SK-N-SH (cell line): ENCODE results near the gene KCND1. TPM values are rescaled to one million over a fixed set of nuclear protein-coding genes. Genes with fewer than 3 reads are reported as not detected.
A peak's percentile ranks its signal among the peaks of the same experiment; 100 is the strongest.

Source experiments
- CTCF ChIA-PET: fragments of 300-600, 350-600 bp; formaldehyde crosslinking; extraction: SDS; loops from one replicate; lab custom pipeline; 2021; lab: Yijun Ruan, JAX
- POLR2A ChIA-PET: fragments of 350-600 bp; sonication (Branson Sonifier 250); formaldehyde crosslinking; extraction: SDS; loops from one replicate; lab custom pipeline; 2020; ENCODE audit warnings: antibody characterized with exemption, inconsistent platforms; lab: Yijun Ruan, JAX
- DNase-seq: peaks from one replicate; pipeline ENCODE4 v3.0.0; 2012
- H2AFZ ChIP-seq: fragments of 200-600 bp; sonication (generic); 2 replicates; pipeline ENCODE4 v1.8.1; 2016; ENCODE audit warnings: antibody characterized with exemption, mild to moderate bottlenecking, low read depth
- H3F3A ChIP-seq: fragments of 200-600 bp; sonication (generic); replicated peaks from 2 replicates; pipeline ENCODE3; 2016; ENCODE audit warnings: antibody characterized with exemption, mild to moderate bottlenecking; ENCODE audit not compliant: insufficient read depth
- H3K27ac ChIP-seq, 2 experiments: fragments of 200-500 bp in 1 of 2; fragments of 200-600 bp in 1 of 2; sonication (Bioruptor generic) in 1 of 2; sonication (generic), shearing (Covaris generic) in 1 of 2; 2 replicates each; pipeline versions ENCODE4 v1.5.1 to v1.6.1; 2014 to 2016; ENCODE audit warnings: low read depth in 2 of 2, inconsistent platforms in 1 of 2, low read length in 1 of 2, mild to moderate bottlenecking in 1 of 2, mixed read lengths in 1 of 2
- H3K27me3 ChIP-seq: fragments of 200-600 bp; sonication (generic), shearing (Covaris generic); 2 replicates; pipeline ENCODE4 v1.6.1; 2016; ENCODE audit warnings: mixed run types; ENCODE audit not compliant: insufficient read depth
- H3K36me3 ChIP-seq, 2 experiments: fragments of 200-500 bp in 1 of 2; fragments of 200-600 bp in 1 of 2; sonication (Bioruptor generic) in 1 of 2; sonication (generic) in 1 of 2; replicated peaks in 1 of 2; 2 replicates each; pipeline versions ENCODE3 to v1.5.1; 2014 to 2016; ENCODE audit warnings: low read length in 1 of 2, mild to moderate bottlenecking in 1 of 2; ENCODE audit not compliant: insufficient read depth in 2 of 2, control insufficient read depth in 1 of 2
- H3K4me1 ChIP-seq, 2 experiments: fragments of 200-500 bp in 1 of 2; fragments of 200-600 bp in 1 of 2; sonication (Bioruptor generic) in 1 of 2; sonication (generic), shearing (Covaris generic) in 1 of 2; 2 replicates each; pipeline versions ENCODE4 v1.5.1 to v1.6.1; 2014 to 2016; ENCODE audit warnings: low read depth in 1 of 2, low read length in 1 of 2, mixed run types in 1 of 2; ENCODE audit not compliant: insufficient read depth in 2 of 2, control insufficient read depth in 1 of 2
- H3K4me2 ChIP-seq: fragments of 200-600 bp; sonication (generic), shearing (Covaris generic); 2 replicates; pipeline ENCODE4 v1.6.1; 2017; ENCODE audit warnings: mixed run types
- H3K4me3 ChIP-seq, 2 experiments: fragments of 200-500 bp in 1 of 2; fragments of 200-600 bp in 1 of 2; sonication (Bioruptor generic) in 1 of 2; sonication (generic), shearing (Covaris generic) in 1 of 2; 2 replicates each; pipeline versions ENCODE4 v1.5.1 to v1.8.1; 2014 to 2016; ENCODE audit warnings: low read depth in 2 of 2, inconsistent platforms in 1 of 2, low read length in 1 of 2, mild to moderate bottlenecking in 1 of 2, mixed read lengths in 1 of 2, moderate library complexity in 1 of 2
- H3K79me2 ChIP-seq: fragments of 200-600 bp; sonication (generic); 2 replicates; pipeline ENCODE4 v1.8.1; 2017; ENCODE audit warnings: mild to moderate bottlenecking; ENCODE audit not compliant: insufficient read depth
- H3K9ac ChIP-seq: fragments of 200-600 bp; sonication (generic); 2 replicates; pipeline ENCODE4 v1.6.1; 2017; ENCODE audit warnings: mixed run types
- H3K9me2 ChIP-seq: fragments of 200-600 bp; sonication (generic); 2 replicates; pipeline ENCODE4 v1.6.1; 2017; ENCODE audit warnings: mixed run types
- H3K9me3 ChIP-seq: fragments of 200-600 bp; sonication (generic); 2 replicates; pipeline ENCODE4 v1.6.1; 2017; ENCODE audit warnings: mixed run types, mild to moderate bottlenecking, moderate library complexity
- H4K20me1 ChIP-seq: fragments of 200-600 bp; sonication (generic); 2 replicates; pipeline ENCODE4 v1.6.1; 2017; ENCODE audit warnings: mild to moderate bottlenecking, mixed run types; ENCODE audit not compliant: insufficient read depth
- CHD2 ChIP-seq: fragments of 150-350 bp; IDR thresholded peaks from 2 replicates; pipeline ENCODE4 v1.6.1; 2018; ENCODE audit warnings: low read length; ENCODE audit not compliant: partially characterized antibody
- CTCF ChIP-seq: fragments of 200-600 bp; sonication (generic); IDR thresholded peaks from 2 replicates; pipeline ENCODE4 v1.6.1; 2017; ENCODE audit warnings: antibody characterized with exemption, mild to moderate bottlenecking, moderate library complexity
- EP300 ChIP-seq, 2 experiments: IDR thresholded peaks; 2 replicates each; pipeline versions ENCODE4 v1.4.0 to v1.6.1; 2012; ENCODE audit warnings: borderline replicate concordance in 1 of 2, low read depth in 1 of 2, low read length in 1 of 2
- FOSL2 ChIP-seq: IDR thresholded peaks from 2 replicates; pipeline ENCODE4 v1.4.0; 2012; ENCODE audit warnings: low read depth, mild to moderate bottlenecking, moderate library complexity, borderline replicate concordance
- FOXJ3 ChIP-seq: sonication (generic); formaldehyde crosslinking; IDR thresholded peaks from 2 replicates; pipeline ENCODE4 v1.5.1; 2020; ENCODE audit warnings: mild to moderate bottlenecking, missing genetic modification reagents
- GABPA ChIP-seq: IDR thresholded peaks from 2 replicates; pipeline ENCODE4 v1.4.0; 2012; ENCODE audit warnings: low read depth, mild to moderate bottlenecking
- GATA2 ChIP-seq: sonication (generic); formaldehyde crosslinking; IDR thresholded peaks from 2 replicates; pipeline ENCODE4 v1.5.0; 2020; ENCODE audit warnings: mild to moderate bottlenecking, missing genetic modification reagents
- JUND ChIP-seq: IDR thresholded peaks from 2 replicates; pipeline ENCODE4 v1.4.0; 2012
- MEF2A ChIP-seq: IDR thresholded peaks from 2 replicates; pipeline ENCODE4 v1.4.0; 2012; ENCODE audit warnings: low read depth, borderline replicate concordance
- MXI1 ChIP-seq: IDR thresholded peaks from 2 replicates; pipeline ENCODE4 v1.6.1; 2012; ENCODE audit warnings: mild to moderate bottlenecking, low read depth, low read length, improper control_type of control experiment
- NFIC ChIP-seq: IDR thresholded peaks from 2 replicates; pipeline ENCODE4 v1.4.0; 2012; ENCODE audit warnings: borderline replicate concordance
- PBX3 ChIP-seq: IDR thresholded peaks from 2 replicates; pipeline ENCODE4; 2012
- RAD21 ChIP-seq: IDR thresholded peaks from 2 replicates; pipeline ENCODE4 v1.6.1; 2012; ENCODE audit warnings: mild to moderate bottlenecking, low read length
- RCOR1 ChIP-seq: fragments of 150-350 bp; IDR thresholded peaks from 2 replicates; pipeline ENCODE4 v1.6.1; 2017; ENCODE audit warnings: antibody characterized with exemption, low read length
- RFX5 ChIP-seq: IDR thresholded peaks from 2 replicates; pipeline ENCODE4 v1.6.1; 2012; ENCODE audit warnings: mild to moderate bottlenecking, improper control_type of control experiment, low read length
- RXRA ChIP-seq: IDR thresholded peaks from 2 replicates; pipeline ENCODE4 v1.4.0; 2012; ENCODE audit warnings: low read depth, mild to moderate bottlenecking, borderline replicate concordance
- SIN3A ChIP-seq: IDR thresholded peaks from 2 replicates; pipeline ENCODE4 v1.6.1; 2012; ENCODE audit warnings: low read depth, mild to moderate bottlenecking, low read length, moderate library complexity, borderline replicate concordance
- TAF1 ChIP-seq: IDR thresholded peaks from 2 replicates; pipeline ENCODE4 v1.6.1; 2012; ENCODE audit warnings: low read depth, mild to moderate bottlenecking, low read length, moderate library complexity, borderline replicate concordance
- TCF12 ChIP-seq: IDR thresholded peaks from 2 replicates; pipeline ENCODE4 v1.4.0; 2012
- TEAD4 ChIP-seq: IDR thresholded peaks from 2 replicates; pipeline ENCODE4 v1.4.0; 2012; ENCODE audit warnings: mild to moderate bottlenecking, borderline replicate concordance; ENCODE audit not compliant: insufficient read depth
- USF2 ChIP-seq: fragments of 150-350 bp; IDR thresholded peaks from 2 replicates; pipeline ENCODE4 v1.6.1; 2017; ENCODE audit warnings: antibody characterized with exemption, low read length, low read depth, borderline replicate concordance
- WGBS: methylation state at CpG from one replicate; pipeline ENCODE4 v1.1.6; 2017; ENCODE audit warnings: low lambda C conversion rate; 5-methylcytosine and 5-hydroxymethylcytosine counted together
- polyA plus RNA-seq, 3 experiments: library from polyadenylated mRNA; depleted of rRNA; stranded (reverse); fragments of >200 nt; gene quantifications; 2 replicates each; pipeline ENCODE4 v1.2.3, GENCODE V29; 2012

The KCND1 gene
- polyA plus RNA-seq, 1 of the 3 experiments (the other 2 are of a cell fraction), result 1.2 TPM

- no peaks in the 10 kb centered on the region for H3K9me2 ChIP-seq
- no peak overlapping the region for H3K4me3 ChIP-seq
- no peak for DNase-seq
- H3K27ac ChIP-seq, result no peak overlapping the region
- WGBS, result 50% methylated on average over 2 of the region's 2 CpGs
- no peaks in the 10 kb centered on the region for H3K4me1 ChIP-seq
- H3F3A ChIP-seq, result peaks cover 4% of the 10 kb centered on the region
- H2AFZ ChIP-seq, result no peak overlapping the region
- H4K20me1 ChIP-seq, result no peaks in the 10 kb centered on the region
- no peaks in the 10 kb centered on the region for H3K9me3 ChIP-seq
- peaks cover 26% of the 10 kb centered on the region; the same call in 1 of the 2 replicates for H3K27me3 ChIP-seq
- no peak overlapping the region for H3K4me2 ChIP-seq
- TF ChIP-seq TCF12 (no peak), MEF2A (no peak), JUND (no peak), NFIC (no peak), FOXJ3 (CRISPR knock-in tag) (no peak), PBX3 (no peak)
- POLR2A ChIA-PET, result no interaction called here
- CTCF ChIA-PET, result no interaction called here
- H3K9ac ChIP-seq, result no peak overlapping the region
- H3K79me2 ChIP-seq, result no peaks in the 10 kb centered on the region
- no peaks in the 10 kb centered on the region for H3K36me3 ChIP-seq
Observed at GRCh38 chrX:49019050-49019449, 47.4 kb upstream of the KCND1 start.

GRCh38 chrX:49003696-49004095 is 32.1 kb upstream of the KCND1 start:
- Histone ChIP-seq H3K79me2 (peaks cover 17% of the 10 kb centered on the region; the same call in 1 of the 2 replicates), H3K4me3 (no peak overlapping the region), H3K9me3 (no peaks in the 10 kb centered on the region), H3K27me3 (no peaks in the 10 kb centered on the region; the same call in 1 of the 2 replicates), H3F3A (peaks cover 5% of the 10 kb centered on the region), H3K36me3 (peaks cover 1 to 7% of the 10 kb centered on the region in 2 experiments), H3K4me2 (no peak overlapping the region), H3K9ac (no peak overlapping the region), H3K4me1 (peaks cover 0 to 8% of the 10 kb centered on the region in 2 experiments; a peak in 2 of 4 replicates), H2AFZ (peak overlapping the region; percentile 98; the same call in 1 of the 2 replicates), H4K20me1 (no peaks in the 10 kb centered on the region), H3K27ac (no peak overlapping the region), H3K9me2 (no peaks in the 10 kb centered on the region)
- WGBS, result 66% methylated on average over 5 of the region's 5 CpGs
- TF ChIP-seq TEAD4, result no peak
- no peak for TF ChIP-seq CHD2
- TF ChIP-seq FOSL2, result no peak
- TF ChIP-seq MXI1, result no peak
- TF ChIP-seq USF2, result no peak
- TF ChIP-seq RAD21, result no peak
- no peak for TF ChIP-seq GABPA
- no peak for TF ChIP-seq GATA2 (CRISPR knock-in tag)
- TF ChIP-seq RCOR1, result no peak
- TF ChIP-seq SIN3A, result no peak
- TF ChIP-seq NFIC, result no peak
- no peak for TF ChIP-seq FOXJ3 (CRISPR knock-in tag)
- no peak for TF ChIP-seq EP300 (IDR thresholded peaks at IDR 0.05; ENCODE audit: borderline replicate concordance in 1 of 2, low read depth in 1 of 2, low read length in 1 of 2)
- TF ChIP-seq RFX5, result no peak
- no peak for TF ChIP-seq RXRA
- no peak for TF ChIP-seq CTCF
- TF ChIP-seq TAF1, result no peak
- ChIA-PET POLR2A (no interaction called here), CTCF (interaction anchor here (1.0 to 1.7 kb wide), 2 partner anchors 12 to 32 kb away, joined by 3 to 4 read pairs; partner anchors contain the start of gene KCND1)
- no peak for DNase-seq
